PC-9 (cell line): ENCODE measurements around the gene ZBTB34. TPM values are rescaled to one million over a fixed set of nuclear protein-coding genes. Genes with fewer than 3 reads are reported as not detected.
A peak's percentile ranks its signal among the peaks of the same experiment; 100 is the strongest.

Experiments used
- BruUV-seq: library from RNA; stranded (reverse); fragments of 400-500 nt; replicated peaks from 2 replicates; lab custom pipeline; 2021; lab: Mats Ljungman, UMichigan
- CTCF ChIA-PET: fragments of 300-600 bp; sonication (Branson Sonifier 250); formaldehyde crosslinking; loops from one replicate; lab custom pipeline; 2022; ENCODE audit warnings: antibody characterized with exemption; lab: Charles Lee
- POLR2A ChIA-PET: fragments of 300-600 bp; sonication (Branson Sonifier 250); formaldehyde crosslinking; loops from one replicate; lab custom pipeline; 2022; ENCODE audit warnings: antibody characterized with exemption; ENCODE audit not compliant: unreplicated experiment; lab: Charles Lee
- DNase-seq, 2 experiments: peaks; one replicate each; pipeline versions ENCODE4 v3.0.0 to v3.0.0-alpha.2; 2015 to 2022; ENCODE audit warnings: mixed read lengths in 1 of 2
- H2AFZ ChIP-seq: fragments of 200-600 bp; sonication (generic); 2 replicates; pipeline ENCODE4 v1.8.1; 2017; ENCODE audit warnings: antibody characterized with exemption
- H3F3A ChIP-seq: fragments of 200-600 bp; sonication (generic); 2 replicates; pipeline ENCODE4 v1.8.1; 2017; ENCODE audit warnings: antibody characterized with exemption, mild to moderate bottlenecking, low read depth; ENCODE audit not compliant: insufficient read depth
- H3K27ac ChIP-seq: fragments of 200-600 bp; sonication (generic); 2 replicates; pipeline ENCODE4 v1.6.1; 2016; ENCODE audit warnings: mixed run types
- H3K27me3 ChIP-seq: fragments of 200-600 bp; sonication (generic); 2 replicates; pipeline ENCODE4 v1.6.1; 2016; ENCODE audit warnings: low read depth, mixed run types; ENCODE audit not compliant: insufficient read depth
- H3K36me3 ChIP-seq: fragments of 200-600 bp; sonication (generic); 2 replicates; pipeline ENCODE4 v1.6.1; 2016; ENCODE audit warnings: low read depth, mixed run types
- H3K4me1 ChIP-seq: fragments of 200-600 bp; sonication (generic); replicated peaks from 2 replicates; pipeline ENCODE4 v1.6.1; 2016; ENCODE audit warnings: mixed run types; ENCODE audit not compliant: insufficient read depth
- H3K4me2 ChIP-seq: fragments of 200-600 bp; sonication (generic); 2 replicates; pipeline ENCODE4 v1.6.1; 2017; ENCODE audit warnings: mixed run types
- H3K4me3 ChIP-seq: fragments of 200-600 bp; sonication (generic); 2 replicates; pipeline ENCODE4 v1.6.1; 2016; ENCODE audit warnings: mixed run types
- H3K79me2 ChIP-seq: fragments of 200-600 bp; sonication (generic); 2 replicates; pipeline ENCODE4 v1.6.1; 2017; ENCODE audit warnings: low read depth, mixed run types
- H3K9me2 ChIP-seq: fragments of 200-600 bp; sonication (generic); 2 replicates; pipeline ENCODE4 v1.8.1; 2017; ENCODE audit warnings: mild to moderate bottlenecking; ENCODE audit not compliant: insufficient read depth
- H3K9me3 ChIP-seq: fragments of 200-600 bp; sonication (generic); 2 replicates; pipeline ENCODE4 v1.8.1; 2016; ENCODE audit warnings: low read depth; ENCODE audit not compliant: insufficient read depth
- H4K20me1 ChIP-seq: fragments of 200-600 bp; sonication (generic); 2 replicates; pipeline ENCODE4 v1.8.1; 2017; ENCODE audit not compliant: insufficient read depth
- EZH2 ChIP-seq: fragments of 200-600 bp; sonication (generic); IDR thresholded peaks from 2 replicates; pipeline ENCODE4 v1.8.0; 2017; ENCODE audit warnings: antibody characterized with exemption, low read depth
- intact Hi-C: fragments of 100-400 bp; cut with micrococcal nuclease; formaldehyde crosslinking; loops from one replicate; pipeline ENCODE4 v1.10.0; 2022; ENCODE audit not compliant: unreplicated experiment
- total RNA-seq: library from RNA; stranded (reverse); gene quantifications from 2 replicates; pipeline ENCODE4 v1.2.3, GENCODE V29; 2021
- TF ChIP-seq, protein P1 (sequence below): fragments of 200-600 bp; sonication (generic); conservative IDR thresholded peaks from 2 replicates; pipeline ENCODE4 v1.6.1; 2017; ENCODE audit warnings: mixed run types, antibody characterized with exemption, mild to moderate bottlenecking, moderate library complexity

Gene ZBTB34
- total RNA-seq, 1 experiment from 2014 or later: 9.0 TPM

DNA sequence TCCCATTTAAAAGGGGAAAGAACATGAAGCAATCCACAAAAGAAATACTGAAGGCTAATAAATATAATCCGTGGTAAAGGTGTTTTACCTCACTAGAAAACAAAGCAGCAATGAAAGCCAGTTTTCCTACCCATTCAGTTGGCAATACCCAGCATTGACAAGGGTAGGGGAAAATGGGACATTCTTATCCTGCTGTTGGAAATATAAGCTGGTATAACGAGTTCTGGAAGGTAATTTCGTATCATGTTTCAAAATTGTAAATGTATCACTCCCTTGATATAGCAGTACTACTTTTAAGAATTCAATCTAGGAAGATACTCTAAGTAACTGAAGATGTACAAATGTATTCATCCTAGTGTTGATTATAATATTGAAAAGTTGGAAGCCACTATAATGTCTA is 31.2 kb downstream of the ZBTB34 start:
- Histone ChIP-seq H3K27me3 (no peaks in the 10 kb centered on the region), H3K4me1 (peaks cover 10% of the 10 kb centered on the region), H3K79me2 (no peaks in the 10 kb centered on the region), H4K20me1 (no peaks in the 10 kb centered on the region), H3K36me3 (no peaks in the 10 kb centered on the region), H3K4me3 (no peak overlapping the region), H3K27ac (no peak overlapping the region), H3K9me3 (no peaks in the 10 kb centered on the region), H3K9me2 (no peaks in the 10 kb centered on the region), H3F3A (no peaks in the 10 kb centered on the region), H3K4me2 (peak overlapping the region; percentile 34), H2AFZ (no peak overlapping the region)
- intact Hi-C loops: no loop called here
- ChIA-PET CTCF (no interaction called here), POLR2A (no interaction called here)
- TF ChIP-seq EZH2: no peak
- TF ChIP-seq, protein P1, sequence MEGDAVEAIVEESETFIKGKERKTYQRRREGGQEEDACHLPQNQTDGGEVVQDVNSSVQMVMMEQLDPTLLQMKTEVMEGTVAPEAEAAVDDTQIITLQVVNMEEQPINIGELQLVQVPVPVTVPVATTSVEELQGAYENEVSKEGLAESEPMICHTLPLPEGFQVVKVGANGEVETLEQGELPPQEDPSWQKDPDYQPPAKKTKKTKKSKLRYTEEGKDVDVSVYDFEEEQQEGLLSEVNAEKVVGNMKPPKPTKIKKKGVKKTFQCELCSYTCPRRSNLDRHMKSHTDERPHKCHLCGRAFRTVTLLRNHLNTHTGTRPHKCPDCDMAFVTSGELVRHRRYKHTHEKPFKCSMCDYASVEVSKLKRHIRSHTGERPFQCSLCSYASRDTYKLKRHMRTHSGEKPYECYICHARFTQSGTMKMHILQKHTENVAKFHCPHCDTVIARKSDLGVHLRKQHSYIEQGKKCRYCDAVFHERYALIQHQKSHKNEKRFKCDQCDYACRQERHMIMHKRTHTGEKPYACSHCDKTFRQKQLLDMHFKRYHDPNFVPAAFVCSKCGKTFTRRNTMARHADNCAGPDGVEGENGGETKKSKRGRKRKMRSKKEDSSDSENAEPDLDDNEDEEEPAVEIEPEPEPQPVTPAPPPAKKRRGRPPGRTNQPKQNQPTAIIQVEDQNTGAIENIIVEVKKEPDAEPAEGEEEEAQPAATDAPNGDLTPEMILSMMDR: no peak
- DNase-seq: peak in 1 of 2 experiments; percentile 64
- BruUV-seq: no TSS peak

DNA sequence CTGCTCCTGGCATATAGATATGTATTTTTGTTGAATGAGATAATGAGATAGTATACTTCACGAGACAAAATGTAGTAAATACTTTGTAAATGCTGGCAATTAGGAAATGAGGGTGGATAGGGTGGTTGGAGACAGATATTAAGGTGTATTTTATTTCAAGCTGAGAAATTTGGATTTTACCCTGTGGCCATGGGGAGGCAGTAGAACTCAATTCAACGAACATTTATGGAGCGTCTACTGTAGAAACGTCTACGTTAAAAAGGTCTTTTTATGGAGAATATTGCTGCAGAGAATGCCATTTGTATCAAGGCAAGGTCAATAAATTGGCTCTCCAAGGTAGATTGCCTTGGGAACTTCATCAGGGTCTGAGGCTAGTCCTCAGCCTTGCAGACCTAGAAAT is 32.6 kb downstream of the ZBTB34 start:
- Histone ChIP-seq H3K27me3 (no peaks in the 10 kb centered on the region), H3K79me2 (no peaks in the 10 kb centered on the region), H3K36me3 (no peaks in the 10 kb centered on the region), H3F3A (no peaks in the 10 kb centered on the region), H3K4me3 (no peak overlapping the region), H3K9me3 (no peaks in the 10 kb centered on the region), H3K27ac (no peak overlapping the region), H2AFZ (no peak overlapping the region), H3K4me1 (peaks cover 10% of the 10 kb centered on the region), H3K9me2 (no peaks in the 10 kb centered on the region), H3K4me2 (no peak overlapping the region), H4K20me1 (no peaks in the 10 kb centered on the region)
- CTCF ChIA-PET: no interaction called here
- intact Hi-C loops: no loop called here
- BruUV-seq: no TSS peak
- no peak for TF ChIP-seq EZH2
- TF ChIP-seq, protein P1: peak; percentile 37; the same call in 1 of the 2 replicates
- POLR2A ChIA-PET: no interaction called here
- no peak for DNase-seq

DNA sequence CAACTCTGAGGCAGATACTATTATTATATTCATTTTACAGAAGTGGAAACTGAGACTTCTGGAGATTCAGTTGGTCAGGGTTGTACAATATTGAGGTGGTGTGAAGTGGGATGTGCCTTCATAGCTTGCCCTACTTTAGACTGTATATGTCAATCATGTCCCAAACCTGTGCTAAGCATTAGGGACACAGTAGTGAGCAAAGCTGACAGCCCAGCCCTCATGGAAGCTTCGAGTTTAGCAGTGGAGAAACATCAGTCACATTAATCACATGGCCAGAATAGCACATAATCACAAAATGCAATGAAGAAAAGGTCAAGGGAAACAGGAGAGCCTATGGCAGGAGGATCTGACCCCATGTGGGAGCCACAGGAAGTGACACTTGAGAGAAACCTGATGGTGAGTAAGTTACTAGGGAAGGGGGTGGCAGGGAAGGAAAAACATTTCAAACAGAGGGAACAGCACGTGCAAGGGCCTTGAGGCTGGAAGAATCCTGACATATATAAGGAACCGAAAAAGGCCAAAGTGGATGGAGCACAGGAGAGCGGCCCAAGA is 33.7 kb downstream of the ZBTB34 start:
- no peaks in the 10 kb centered on the region for H3K36me3 ChIP-seq
- no peak overlapping the region for H3K4me2 ChIP-seq
- TF ChIP-seq, protein P1: no peak
- TF ChIP-seq EZH2: no peak
- H2AFZ ChIP-seq: no peak overlapping the region
- no peak overlapping the region for H3K4me3 ChIP-seq
- no peak overlapping the region for H3K27ac ChIP-seq
- ChIA-PET POLR2A (interaction anchor here (0.6 kb wide), 1 partner anchor 122 kb away, joined by 3 read pairs; no protein-coding TSS in a partner anchor), CTCF (interaction anchor here (0.5 kb wide), 1 partner anchor 395 kb away, joined by 3 read pairs; no protein-coding TSS in a partner anchor)
- no peaks in the 10 kb centered on the region for H4K20me1 ChIP-seq
- no peaks in the 10 kb centered on the region for H3K27me3 ChIP-seq
- H3K9me3 ChIP-seq: no peaks in the 10 kb centered on the region
- intact Hi-C loops: no loop called here
- no TSS peak for BruUV-seq
- no peaks in the 10 kb centered on the region for H3K79me2 ChIP-seq
- no peaks in the 10 kb centered on the region for H3K9me2 ChIP-seq
- H3K4me1 ChIP-seq: peaks cover 10% of the 10 kb centered on the region
- DNase-seq: no peak
- H3F3A ChIP-seq: no peaks in the 10 kb centered on the region
